ENCODE measurements around the gene SEMA4D. TPM values are rescaled to one million over a fixed set of nuclear protein-coding genes. Genes with fewer than 3 reads are reported as not detected.

The SEMA4D gene
- total RNA-seq, 4 donors from 2014 or later: 7.9 to 14.1 (median 10.6) TPM

DNA sequence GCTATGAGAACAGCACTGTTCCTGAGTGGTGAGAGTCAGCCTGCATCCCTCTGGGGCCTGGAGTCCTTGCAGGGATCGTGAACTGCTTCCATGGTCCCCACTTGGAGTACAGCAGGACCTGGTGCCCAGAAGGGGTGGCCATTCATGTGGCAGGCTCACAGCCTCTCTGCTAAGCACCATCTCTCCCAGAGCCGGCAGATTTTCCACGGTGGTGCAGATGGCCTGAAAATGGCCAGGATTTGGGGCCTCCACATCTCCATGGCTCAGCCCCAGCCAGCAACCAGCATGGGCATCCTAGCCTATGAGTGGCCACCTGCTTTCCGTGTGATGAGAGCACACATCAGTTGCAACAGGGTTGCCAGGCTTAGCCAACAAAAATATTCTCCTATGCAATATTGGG is 33.9 kb upstream of the SEMA4D start:
- no peak for DNase-seq (ENCODE audit: extremely low spot score)
- no peak overlapping the region for H3K4me3 ChIP-seq
- no peaks in the 10 kb centered on the region for H3K4me1 ChIP-seq
- H3K27me3 ChIP-seq: peaks cover 0 to 12% (median 0%) of the 10 kb centered on the region in 4 donors
- no peak for TF ChIP-seq POLR2AphosphoS5 (IDR thresholded peaks at IDR 0.05)
- no peak for TF ChIP-seq EP300 (IDR thresholded peaks at IDR 0.05)
- intact Hi-C loops (cut with DNase I): no loop called here
- H3K9me3 ChIP-seq: peaks cover 0 to 4% (median 0%) of the 10 kb centered on the region in 4 donors
- no peaks in the 10 kb centered on the region for H3K36me3 ChIP-seq
- WGBS: 90% methylated on average over 4 of the region's 4 CpGs
- H3K27ac ChIP-seq (replicated peaks in 1 of 4): no peak overlapping the region

- 69% methylated on average over 5 of the region's 6 CpGs for WGBS
- H3K27ac ChIP-seq (replicated peaks in 1 of 4): no peak overlapping the region
Measured at GRCh38 chr9:89530726-89531125, 32.8 kb upstream of the SEMA4D start.

DNA sequence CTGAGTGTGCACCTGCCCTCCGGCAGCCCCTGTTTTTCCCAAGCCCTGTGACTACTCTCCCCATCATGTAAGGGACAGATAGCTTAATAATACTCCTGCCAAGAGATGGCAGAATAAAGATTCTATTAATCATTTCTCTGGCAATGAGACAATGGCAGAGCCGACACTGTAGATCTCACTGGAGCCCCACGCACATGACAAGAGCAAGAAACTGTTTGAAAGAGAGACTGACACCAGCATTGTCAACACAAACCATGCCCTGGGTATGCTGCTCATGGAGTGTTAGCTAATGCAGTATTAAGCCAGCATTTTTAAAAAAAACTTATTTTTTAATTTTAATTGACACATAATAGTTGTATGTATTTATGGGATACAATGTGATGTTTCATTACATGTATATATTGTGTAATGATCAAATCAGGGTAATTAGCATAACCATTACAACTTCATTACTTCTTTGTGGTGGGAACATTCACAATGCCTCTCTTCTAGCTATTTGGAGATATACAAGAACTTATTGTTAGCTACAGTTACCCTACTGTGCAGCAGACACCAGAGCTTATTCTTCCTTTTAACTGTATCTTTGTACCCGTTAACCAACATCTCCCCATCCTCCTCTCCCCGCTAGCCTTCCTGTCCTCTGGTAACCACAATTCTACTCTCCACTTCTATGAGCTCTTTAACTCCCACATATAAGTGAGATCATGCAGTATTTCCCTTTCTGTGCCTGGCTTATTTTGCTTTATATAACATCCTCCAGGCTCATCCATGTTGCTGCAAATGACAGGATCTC is 31.5 kb upstream of the SEMA4D start:
- Histone ChIP-seq H3K27me3 (no peaks in the 10 kb centered on the region), H3K4me1 (no peaks in the 10 kb centered on the region), H3K9me3 (peaks cover 0 to 4% (median 0%) of the 10 kb centered on the region in 4 donors), H3K27ac (replicated peaks in 1 of 4) (no peak overlapping the region), H3K36me3 (no peaks in the 10 kb centered on the region), H3K4me3 (no peak overlapping the region)
- DNase-seq (ENCODE audit: extremely low spot score): no peak
- 50% methylated on average over 5 of the region's 5 CpGs for WGBS
- TF ChIP-seq POLR2AphosphoS5 (IDR thresholded peaks at IDR 0.05): no peak
- TF ChIP-seq EP300 (IDR thresholded peaks at IDR 0.05): no peak
- no peak for TF ChIP-seq POLR2A (IDR thresholded peaks at IDR 0.05; ENCODE audit: low read depth)
- intact Hi-C loops (cut with DNase I): no loop called here

More at GRCh38 chr9:89530726-89531125, 32.8 kb upstream of the SEMA4D start:
- no peaks in the 10 kb centered on the region for H3K4me1 ChIP-seq
- H3K36me3 ChIP-seq: no peaks in the 10 kb centered on the region
- H3K9me3 ChIP-seq: peaks cover 0 to 4% (median 0%) of the 10 kb centered on the region in 4 donors
- TF ChIP-seq POLR2AphosphoS5 (IDR thresholded peaks at IDR 0.05): no peak
- TF ChIP-seq POLR2A (IDR thresholded peaks at IDR 0.05; ENCODE audit: low read depth): no peak
- no peak for TF ChIP-seq EP300 (IDR thresholded peaks at IDR 0.05)
- intact Hi-C loops (cut with DNase I): no loop called here
- H3K4me3 ChIP-seq: no peak overlapping the region
- no peak for DNase-seq (ENCODE audit: extremely low spot score)
- H3K27me3 ChIP-seq: peaks cover 0 to 10% (median 0%) of the 10 kb centered on the region in 4 donors

- peaks cover 0 to 4% (median 0%) of the 10 kb centered on the region in 4 donors for H3K9me3 ChIP-seq
- no peak overlapping the region for H3K4me3 ChIP-seq
- no peak for DNase-seq (ENCODE audit: extremely low spot score)
- 51% methylated on average over 6 of the region's 6 CpGs for WGBS
- TF ChIP-seq, protein P1, sequence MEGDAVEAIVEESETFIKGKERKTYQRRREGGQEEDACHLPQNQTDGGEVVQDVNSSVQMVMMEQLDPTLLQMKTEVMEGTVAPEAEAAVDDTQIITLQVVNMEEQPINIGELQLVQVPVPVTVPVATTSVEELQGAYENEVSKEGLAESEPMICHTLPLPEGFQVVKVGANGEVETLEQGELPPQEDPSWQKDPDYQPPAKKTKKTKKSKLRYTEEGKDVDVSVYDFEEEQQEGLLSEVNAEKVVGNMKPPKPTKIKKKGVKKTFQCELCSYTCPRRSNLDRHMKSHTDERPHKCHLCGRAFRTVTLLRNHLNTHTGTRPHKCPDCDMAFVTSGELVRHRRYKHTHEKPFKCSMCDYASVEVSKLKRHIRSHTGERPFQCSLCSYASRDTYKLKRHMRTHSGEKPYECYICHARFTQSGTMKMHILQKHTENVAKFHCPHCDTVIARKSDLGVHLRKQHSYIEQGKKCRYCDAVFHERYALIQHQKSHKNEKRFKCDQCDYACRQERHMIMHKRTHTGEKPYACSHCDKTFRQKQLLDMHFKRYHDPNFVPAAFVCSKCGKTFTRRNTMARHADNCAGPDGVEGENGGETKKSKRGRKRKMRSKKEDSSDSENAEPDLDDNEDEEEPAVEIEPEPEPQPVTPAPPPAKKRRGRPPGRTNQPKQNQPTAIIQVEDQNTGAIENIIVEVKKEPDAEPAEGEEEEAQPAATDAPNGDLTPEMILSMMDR (IDR thresholded peaks at IDR 0.05): no peak
- TF ChIP-seq EP300 (IDR thresholded peaks at IDR 0.05) (no peak), POLR2A (IDR thresholded peaks at IDR 0.05; ENCODE audit: low read depth) (no peak), POLR2AphosphoS5 (IDR thresholded peaks at IDR 0.05) (no peak)
- H3K27ac ChIP-seq (replicated peaks in 1 of 4): no peak overlapping the region
- intact Hi-C loops (cut with DNase I): no loop called here
- H3K36me3 ChIP-seq: no peaks in the 10 kb centered on the region
- no peaks in the 10 kb centered on the region for H3K27me3 ChIP-seq
- H3K4me1 ChIP-seq: no peaks in the 10 kb centered on the region
Measured at GRCh38 chr9:89528540-89528939, 30.6 kb upstream of the SEMA4D start.

DNA sequence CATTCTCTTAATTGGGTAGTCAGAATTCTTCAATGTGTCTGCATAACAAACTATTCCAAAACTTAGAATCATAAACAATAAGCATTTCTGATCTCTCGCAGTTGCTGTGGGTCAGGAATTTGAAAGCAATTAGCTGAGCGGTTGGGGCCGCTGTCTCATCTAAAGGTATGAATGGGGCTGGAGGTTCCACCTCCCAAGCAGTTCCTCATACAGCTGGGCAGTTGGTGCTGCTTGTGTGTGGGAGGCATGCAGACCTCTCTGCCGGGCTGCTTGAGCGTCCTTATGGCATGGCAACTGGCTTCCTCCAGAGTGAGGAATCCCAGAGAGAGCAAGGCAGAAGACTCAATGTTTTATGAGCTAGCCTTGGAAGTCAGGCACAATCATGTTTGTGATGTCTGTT is 30.2 kb upstream of the SEMA4D start:
- H3K4me3 ChIP-seq: no peak overlapping the region
- intact Hi-C loops (cut with DNase I): no loop called here
- TF ChIP-seq POLR2A (IDR thresholded peaks at IDR 0.05; ENCODE audit: low read depth) (no peak), EP300 (IDR thresholded peaks at IDR 0.05) (no peak), POLR2AphosphoS5 (IDR thresholded peaks at IDR 0.05) (no peak)
- TF ChIP-seq, protein P1 (IDR thresholded peaks at IDR 0.05): no peak

DNA sequence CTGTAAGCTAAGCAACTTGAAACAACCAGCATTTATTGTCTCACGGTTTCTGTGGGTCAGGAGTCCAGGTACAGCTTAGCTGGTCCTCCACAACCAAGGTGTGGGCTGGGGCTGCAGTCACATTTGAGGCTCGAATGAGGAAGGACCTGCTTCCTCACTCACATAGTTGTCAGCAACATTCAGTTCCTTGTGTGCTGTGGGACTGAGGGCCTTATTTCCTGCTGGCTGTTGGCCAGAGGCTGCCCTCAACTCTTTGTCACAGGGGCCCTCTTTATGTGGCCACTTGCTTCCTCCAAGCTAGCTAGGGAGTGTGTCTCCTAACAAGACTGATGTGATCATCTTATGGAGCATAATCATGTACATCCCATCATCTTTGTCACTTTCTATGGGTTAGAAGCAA is 29.2 kb upstream of the SEMA4D start:
- Histone ChIP-seq H3K4me3 (no peak overlapping the region), H3K27me3 (no peaks in the 10 kb centered on the region), H3K27ac (replicated peaks in 1 of 4) (no peak overlapping the region), H3K9me3 (peaks cover 0 to 4% (median 0%) of the 10 kb centered on the region in 4 donors), H3K36me3 (no peaks in the 10 kb centered on the region), H3K4me1 (no peaks in the 10 kb centered on the region)
- DNase-seq (ENCODE audit: extremely low spot score): no peak
- 69% methylated on average over 2 of the region's 2 CpGs for WGBS
- intact Hi-C loops (cut with DNase I): no loop called here
- TF ChIP-seq, protein P1 (IDR thresholded peaks at IDR 0.05): no peak
- no peak for TF ChIP-seq EP300 (IDR thresholded peaks at IDR 0.05)

More for the DNA sequence above, 30.2 kb upstream of the SEMA4D start:
- Histone ChIP-seq H3K4me1 (no peaks in the 10 kb centered on the region), H3K9me3 (peaks cover 0 to 4% (median 0%) of the 10 kb centered on the region in 4 donors), H3K27me3 (no peaks in the 10 kb centered on the region), H3K27ac (replicated peaks in 1 of 4) (no peak overlapping the region), H3K36me3 (no peaks in the 10 kb centered on the region)
- WGBS: 92% methylated on average over 5 of the region's 5 CpGs
- DNase-seq (ENCODE audit: extremely low spot score): no peak
